Subcutaneous adipose tissue (tissue), 4 donors: ENCODE data around the gene RAB17. TPM values are rescaled to one million over a fixed set of nuclear protein-coding genes. Genes with fewer than 3 reads are reported as not detected.

Experiments used
- total RNA-seq, 4 donors: library from RNA; depleted of rRNA; stranded (reverse); fragments of >200 nt; gene quantifications; one replicate each; pipeline ENCODE4 v1.1.0, GENCODE V29; 2016
- TF ChIP-seq, protein P1 (sequence below): fragments of 450-650 bp; IDR thresholded peaks from one replicate; pipeline ENCODE4 v1.5.1; 2016; ENCODE audit warnings: low read depth, mild to moderate bottlenecking, control low read depth, antibody characterized with exemption, moderate library complexity

Gene RAB17
- total RNA-seq, 4 donors from 2014 or later, result 0.65 to 1.2 TPM; not detected in 2

DNA sequence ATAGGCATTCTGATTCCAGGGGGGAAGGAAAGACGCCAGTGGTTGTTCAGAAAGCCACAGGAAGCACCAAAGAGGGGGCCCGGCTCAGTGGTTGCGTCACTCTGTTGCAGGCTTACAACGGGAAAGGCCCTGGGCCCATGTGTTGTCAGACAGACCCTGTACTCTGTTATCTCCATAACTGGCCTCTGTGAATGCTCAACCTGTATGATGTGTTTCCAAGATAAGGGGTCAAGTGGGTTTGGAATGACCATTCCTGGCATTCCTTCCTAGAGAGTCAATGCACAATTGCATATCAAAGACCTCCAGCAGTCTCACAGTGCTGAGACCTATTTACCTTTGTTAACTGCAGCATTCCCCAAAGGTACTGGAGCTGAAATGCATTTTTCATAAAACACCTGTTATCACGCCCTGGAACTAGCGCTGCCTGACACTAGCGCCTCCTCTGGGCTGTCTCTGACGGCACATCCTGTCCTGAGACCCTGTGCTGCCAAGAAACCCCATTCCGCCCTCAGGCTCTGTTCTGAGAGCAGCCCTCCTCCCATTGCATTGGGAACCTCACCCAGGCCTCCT is 23.7 kb upstream of the RAB17 start:
- TF ChIP-seq, protein P1, sequence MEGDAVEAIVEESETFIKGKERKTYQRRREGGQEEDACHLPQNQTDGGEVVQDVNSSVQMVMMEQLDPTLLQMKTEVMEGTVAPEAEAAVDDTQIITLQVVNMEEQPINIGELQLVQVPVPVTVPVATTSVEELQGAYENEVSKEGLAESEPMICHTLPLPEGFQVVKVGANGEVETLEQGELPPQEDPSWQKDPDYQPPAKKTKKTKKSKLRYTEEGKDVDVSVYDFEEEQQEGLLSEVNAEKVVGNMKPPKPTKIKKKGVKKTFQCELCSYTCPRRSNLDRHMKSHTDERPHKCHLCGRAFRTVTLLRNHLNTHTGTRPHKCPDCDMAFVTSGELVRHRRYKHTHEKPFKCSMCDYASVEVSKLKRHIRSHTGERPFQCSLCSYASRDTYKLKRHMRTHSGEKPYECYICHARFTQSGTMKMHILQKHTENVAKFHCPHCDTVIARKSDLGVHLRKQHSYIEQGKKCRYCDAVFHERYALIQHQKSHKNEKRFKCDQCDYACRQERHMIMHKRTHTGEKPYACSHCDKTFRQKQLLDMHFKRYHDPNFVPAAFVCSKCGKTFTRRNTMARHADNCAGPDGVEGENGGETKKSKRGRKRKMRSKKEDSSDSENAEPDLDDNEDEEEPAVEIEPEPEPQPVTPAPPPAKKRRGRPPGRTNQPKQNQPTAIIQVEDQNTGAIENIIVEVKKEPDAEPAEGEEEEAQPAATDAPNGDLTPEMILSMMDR, result no peak

DNA sequence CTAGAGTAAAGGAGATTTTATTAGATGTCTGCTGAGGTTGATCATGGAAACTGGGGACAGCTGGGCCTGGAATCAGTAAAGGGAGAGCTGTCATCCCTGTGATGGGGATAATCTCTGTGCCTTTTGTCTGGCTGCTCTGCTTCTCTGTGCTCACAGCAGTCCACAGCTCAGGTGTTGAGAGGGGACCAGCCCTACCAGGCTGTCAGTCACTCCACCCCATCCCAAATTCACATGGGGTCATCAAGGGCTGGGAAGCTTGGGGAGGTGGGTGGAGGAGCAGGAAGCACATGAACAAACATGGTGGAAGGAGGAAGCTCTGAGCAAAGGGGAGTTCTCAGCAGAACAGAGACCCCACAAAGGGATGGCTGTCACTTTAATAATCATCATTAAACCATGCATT is 23.1 kb upstream of the RAB17 start:
- TF ChIP-seq, protein P1, result no peak

DNA sequence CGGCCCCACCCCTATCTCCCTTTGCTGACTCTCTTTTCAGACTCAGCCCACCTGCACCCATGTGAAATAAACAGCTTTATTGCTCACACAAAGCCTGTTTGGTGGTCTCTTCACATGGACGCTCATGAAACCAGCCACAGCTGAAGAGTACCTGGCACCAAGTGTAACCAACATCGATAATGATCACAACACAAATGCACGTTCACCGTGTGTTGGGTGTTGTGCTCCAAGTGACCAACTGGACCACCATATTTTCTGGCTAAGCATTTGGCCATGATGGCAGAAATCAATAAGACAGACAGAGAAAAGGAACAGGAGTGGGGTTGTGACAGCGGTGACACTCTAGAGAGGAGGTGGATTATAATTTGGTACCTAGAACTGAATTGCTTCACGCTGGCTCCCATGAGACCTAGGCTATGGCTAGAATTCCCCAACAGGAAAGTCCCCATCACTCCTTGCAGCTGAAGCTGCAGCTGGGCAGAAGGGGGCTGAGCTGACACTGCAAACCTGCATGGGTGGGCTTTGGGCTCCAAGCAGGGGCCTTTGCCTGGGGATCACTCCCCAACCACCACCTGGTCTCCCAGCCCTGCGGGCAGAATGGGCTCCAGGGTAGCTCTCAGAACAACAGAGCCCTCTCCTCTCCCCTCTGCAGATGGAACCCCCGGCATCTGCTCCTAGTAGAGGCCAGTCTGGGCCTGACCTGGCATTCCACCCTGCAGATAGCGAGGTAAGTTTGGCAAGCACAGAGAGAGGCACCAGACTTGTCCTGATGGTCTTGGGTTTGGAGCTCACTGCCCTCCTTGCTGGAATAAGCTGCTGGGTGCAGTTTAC is 22.2 kb upstream of the RAB17 start:
- TF ChIP-seq, protein P1, result no peak

DNA sequence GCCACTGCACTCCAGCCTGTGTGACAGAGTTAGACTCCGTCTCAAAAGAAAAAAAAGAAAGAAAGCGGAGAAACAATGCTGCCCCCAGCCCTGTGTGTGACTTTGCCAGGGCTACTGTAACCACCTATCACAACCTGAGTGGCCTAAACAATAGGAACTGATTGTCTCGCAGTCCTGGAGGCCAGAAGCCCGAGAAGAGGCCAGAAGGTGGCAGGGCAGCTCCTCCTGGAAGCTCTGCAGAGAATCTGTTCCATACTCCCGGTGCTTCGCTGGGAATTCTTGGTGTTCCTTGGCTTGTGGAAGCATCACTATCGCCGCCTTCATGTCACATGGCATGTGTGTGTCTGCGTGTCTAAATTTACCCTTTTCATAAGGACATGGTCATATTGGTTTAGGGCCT is 14.4 kb upstream of the RAB17 start:
- TF ChIP-seq, protein P1, result no peak

DNA sequence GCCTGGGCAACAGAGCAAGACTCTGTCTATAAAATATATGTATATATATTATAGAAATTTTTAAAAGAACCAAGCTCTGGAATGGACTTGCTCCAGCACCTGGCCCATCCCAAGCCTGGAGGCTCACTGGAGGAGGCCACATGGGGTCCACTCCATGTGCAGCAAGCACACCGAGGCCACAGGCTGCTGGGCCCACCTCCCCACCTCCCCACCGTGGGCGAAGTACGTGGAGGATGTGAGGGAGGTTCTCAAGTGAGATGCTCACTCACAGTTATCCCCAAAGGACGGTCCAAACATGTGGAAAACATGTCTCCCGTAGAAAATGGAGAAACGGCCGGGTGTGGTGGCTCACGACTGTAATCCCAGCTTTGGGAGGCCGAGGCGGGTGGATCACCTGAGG is 13.9 kb upstream of the RAB17 start:
- TF ChIP-seq, protein P1, result no peak

DNA sequence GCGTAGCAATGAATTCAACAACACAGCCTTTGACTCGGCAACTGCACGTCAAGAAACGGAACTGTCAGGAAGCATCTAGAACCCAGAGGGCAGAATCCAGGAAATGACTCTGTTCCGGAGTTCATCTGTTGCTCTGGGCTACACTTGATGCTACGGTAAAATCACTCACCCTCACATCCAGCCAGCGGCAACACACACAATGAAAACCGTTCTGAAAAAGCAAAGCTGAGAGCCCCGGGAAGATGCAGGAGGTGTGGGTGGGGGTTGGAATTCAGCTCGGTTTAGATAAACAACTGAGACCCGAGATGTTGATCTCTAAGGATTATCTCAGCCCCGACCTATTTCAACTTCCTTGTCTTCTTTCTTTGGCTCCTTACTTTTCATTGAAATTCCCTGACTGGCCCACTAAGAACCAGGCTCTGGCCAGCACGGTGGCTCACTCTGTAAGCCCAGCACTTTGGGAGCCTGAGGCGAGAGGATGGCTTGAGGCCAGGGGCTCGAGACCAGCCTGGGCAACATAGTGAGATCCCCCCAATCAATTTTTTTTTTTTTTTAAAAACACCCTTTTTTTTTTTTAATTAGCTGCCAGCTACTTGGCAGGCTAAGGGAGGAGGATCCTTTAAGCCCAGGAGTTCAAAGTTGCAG is 13.3 kb upstream of the RAB17 start:
- TF ChIP-seq, protein P1, result no peak

DNA sequence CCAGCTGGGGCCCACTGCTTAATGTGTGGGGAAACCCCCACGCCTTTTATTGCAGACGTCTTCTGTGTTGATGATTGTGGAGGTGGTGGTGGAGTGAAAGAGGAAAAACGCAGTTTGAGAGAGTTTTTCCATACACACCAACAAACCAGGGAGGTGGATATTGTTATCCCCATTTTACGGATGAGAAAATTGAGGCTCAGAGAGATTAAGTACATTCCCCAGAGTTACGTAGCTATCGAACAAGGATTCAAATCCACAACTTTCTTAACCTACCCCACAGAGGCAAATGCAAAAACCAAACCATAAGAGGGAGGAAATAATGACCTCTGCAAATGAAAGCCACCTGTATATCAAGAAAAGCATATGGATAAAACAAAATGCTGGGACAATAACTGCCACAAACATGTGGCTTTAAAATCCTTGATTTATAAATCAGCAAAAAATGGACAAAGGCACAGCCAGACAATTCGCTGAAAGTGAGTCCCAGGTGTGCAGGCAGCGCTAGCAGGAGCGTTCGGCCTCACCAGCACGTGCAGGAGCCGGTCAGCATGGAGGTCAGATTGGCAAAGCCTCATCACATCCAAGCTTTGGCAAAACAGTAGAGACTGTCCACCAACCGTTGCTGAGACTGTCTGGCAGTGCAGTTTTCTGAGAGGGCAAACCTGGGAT is 12.6 kb upstream of the RAB17 start:
- TF ChIP-seq, protein P1, result no peak
